Activated CD4-positive, alpha-beta memory T cell treated with anti-CD3 and anti-CD28 coated beads for 36 hours (primary cell): Measurements from ENCODE around the gene FAM83G. TPM values are rescaled to one million over a fixed set of nuclear protein-coding genes. Genes with fewer than 3 reads are reported as not detected.
"Not testable (repeated sequence)": the region's sequence is repeated elsewhere in the genome, so short reads cannot be mapped to it uniquely, and the experiment has no call there.

ENCODE experiments used
- CTCF ChIA-PET: fragments of 350-600 bp; sonication (Branson Sonifier 250); formaldehyde crosslinking; loops from one replicate; lab custom pipeline; 2021; ENCODE audit warnings: antibody characterized with exemption, inconsistent platforms; lab: Charles Lee
- POLR2A ChIA-PET: fragments of 350-600 bp; sonication (Branson Sonifier 250); formaldehyde crosslinking; loops from one replicate; lab custom pipeline; 2021; ENCODE audit warnings: antibody characterized with exemption; lab: Charles Lee
- DNase-seq: peaks from one replicate; pipeline ENCODE4 v3.0.0-alpha.2; 2020
- H3K27ac Mint-ChIP-seq: one replicate; pipeline ENCODE4 v1.8.0; 2021; ENCODE audit warnings: mixed read lengths
- H3K27me3 Mint-ChIP-seq: one replicate; pipeline ENCODE4 v1.8.0; 2021; ENCODE audit warnings: mixed read lengths
- H3K36me3 Mint-ChIP-seq: one replicate; pipeline ENCODE4 v1.8.0; 2021; ENCODE audit warnings: mixed read lengths
- H3K4me1 Mint-ChIP-seq: one replicate; pipeline ENCODE4 v1.8.0; 2021; ENCODE audit warnings: low read depth, mixed read lengths
- H3K4me3 Mint-ChIP-seq: one replicate; pipeline ENCODE4 v1.8.0; 2021; ENCODE audit warnings: mild to moderate bottlenecking, mixed read lengths
- H3K9me3 Mint-ChIP-seq: one replicate; pipeline ENCODE4 v1.8.0; 2021; ENCODE audit warnings: mixed read lengths
- intact Hi-C: fragments of 100-400 bp; cut with micrococcal nuclease; formaldehyde crosslinking; loops from one replicate; pipeline ENCODE4 v1.15.1; 2023
- total RNA-seq, 2 experiments: library from RNA; stranded (reverse); gene quantifications; one replicate each; pipeline ENCODE4 v1.2.3, GENCODE V29; 2021

Gene FAM83G
- total RNA-seq, 2 experiments from 2014 or later: 12.6 to 14.3 TPM

GRCh38 chr17:19037547-19037946, 33.0 kb upstream of the FAM83G start:
- POLR2A ChIA-PET, DNase-seq, H3K4me1 Mint-ChIP-seq, H3K4me3 Mint-ChIP-seq, H3K27ac Mint-ChIP-seq, intact Hi-C loops, CTCF ChIA-PET, H3K36me3 Mint-ChIP-seq, H3K9me3 Mint-ChIP-seq, H3K27me3 Mint-ChIP-seq: not testable (repeated sequence)

DNA sequence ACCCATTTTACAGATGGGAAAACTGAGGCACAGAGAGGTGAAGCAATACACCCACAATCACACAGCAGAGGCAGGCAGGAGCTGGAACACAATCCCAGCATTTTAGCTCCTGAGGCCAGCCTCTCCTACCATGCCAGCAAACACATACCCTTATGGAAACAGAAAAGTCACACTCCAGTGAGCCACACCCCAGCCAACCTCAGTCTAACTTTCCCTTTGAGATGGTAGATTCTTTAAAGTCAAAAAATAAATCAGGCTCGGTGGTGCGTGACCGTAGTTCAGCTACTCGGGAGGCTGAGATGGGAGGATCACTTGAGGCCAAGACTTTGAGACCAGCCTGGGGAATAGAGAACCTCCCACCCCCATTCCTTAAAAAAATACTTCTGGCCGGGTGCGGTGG, 31.6 kb upstream of the FAM83G start:
- H3K9me3 Mint-ChIP-seq, CTCF ChIA-PET, H3K4me1 Mint-ChIP-seq, POLR2A ChIA-PET, H3K4me3 Mint-ChIP-seq, intact Hi-C loops, H3K36me3 Mint-ChIP-seq, H3K27ac Mint-ChIP-seq, H3K27me3 Mint-ChIP-seq, DNase-seq: not testable (repeated sequence)

- intact Hi-C loops, H3K27ac Mint-ChIP-seq, H3K27me3 Mint-ChIP-seq, DNase-seq, POLR2A ChIA-PET, CTCF ChIA-PET, H3K9me3 Mint-ChIP-seq, H3K4me3 Mint-ChIP-seq, H3K36me3 Mint-ChIP-seq, H3K4me1 Mint-ChIP-seq: not testable (repeated sequence)
These were observed 27.9 kb upstream of the FAM83G start for GRCh38 chr17:19032377-19032988.

DNA sequence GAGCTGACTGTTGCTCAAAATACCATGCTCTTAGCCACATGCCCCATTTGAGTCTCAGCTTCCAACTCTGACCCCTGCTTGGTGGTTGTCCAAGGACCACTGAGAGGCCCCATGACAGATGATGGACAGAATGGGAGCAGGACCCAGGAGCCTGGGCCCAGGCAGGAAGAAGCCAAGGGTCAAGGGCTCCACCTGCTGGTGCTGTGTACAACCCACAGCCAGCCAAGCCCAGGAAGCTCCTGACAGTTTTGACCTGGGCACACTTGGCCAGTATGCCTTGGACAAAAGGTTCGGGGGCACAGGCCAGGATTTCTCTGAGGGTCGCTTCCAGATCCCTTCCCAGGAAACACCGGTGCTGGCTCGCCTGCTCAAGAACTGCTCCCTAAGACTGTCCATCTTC, 27.2 kb upstream of the FAM83G start:
- H3K27me3 Mint-ChIP-seq, H3K27ac Mint-ChIP-seq, CTCF ChIA-PET: not testable (repeated sequence)

GRCh38 chr17:19030771-19031449, 26.3 kb upstream of the FAM83G start:
- intact Hi-C loops, DNase-seq, H3K27ac Mint-ChIP-seq, H3K36me3 Mint-ChIP-seq, H3K27me3 Mint-ChIP-seq, CTCF ChIA-PET, POLR2A ChIA-PET, H3K9me3 Mint-ChIP-seq, H3K4me1 Mint-ChIP-seq, H3K4me3 Mint-ChIP-seq: not testable (repeated sequence)

More for the DNA sequence above, 27.2 kb upstream of the FAM83G start:
- DNase-seq: peak; percentile 68
- H3K9me3 Mint-ChIP-seq, H3K4me1 Mint-ChIP-seq, H3K36me3 Mint-ChIP-seq, intact Hi-C loops, POLR2A ChIA-PET, H3K4me3 Mint-ChIP-seq: not testable (repeated sequence)

GRCh38 chr17:19029740-19030139, 25.2 kb upstream of the FAM83G start:
- intact Hi-C loops, POLR2A ChIA-PET, H3K9me3 Mint-ChIP-seq, H3K27me3 Mint-ChIP-seq, H3K4me1 Mint-ChIP-seq, CTCF ChIA-PET, H3K36me3 Mint-ChIP-seq, DNase-seq, H3K4me3 Mint-ChIP-seq, H3K27ac Mint-ChIP-seq: not testable (repeated sequence)

DNA sequence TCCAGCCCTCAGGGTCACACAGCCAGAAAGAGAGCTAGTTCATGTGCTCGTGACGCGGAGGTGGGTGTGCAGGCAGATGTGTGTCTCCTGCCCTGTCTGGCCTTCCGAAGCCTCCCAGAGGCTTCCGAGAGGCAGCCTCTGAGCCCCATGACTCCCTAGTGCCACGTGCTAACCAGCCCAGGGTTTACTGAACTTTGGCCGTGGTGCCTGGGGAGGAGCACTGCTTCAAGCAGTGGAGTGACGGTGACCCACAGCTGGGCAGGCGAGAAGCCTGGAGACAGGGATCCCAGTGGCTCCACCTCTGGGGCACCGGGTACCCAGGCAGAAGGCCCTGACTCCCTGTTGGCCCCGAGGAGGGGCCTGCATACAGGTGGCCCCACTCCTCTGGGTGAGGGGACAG, 24.1 kb upstream of the FAM83G start:
- CTCF ChIA-PET, POLR2A ChIA-PET, intact Hi-C loops, H3K4me3 Mint-ChIP-seq, H3K27ac Mint-ChIP-seq, DNase-seq, H3K9me3 Mint-ChIP-seq, H3K36me3 Mint-ChIP-seq, H3K27me3 Mint-ChIP-seq: not testable (repeated sequence)
- peaks cover 12% of the 10 kb centered on the region for H3K4me1 Mint-ChIP-seq

DNA sequence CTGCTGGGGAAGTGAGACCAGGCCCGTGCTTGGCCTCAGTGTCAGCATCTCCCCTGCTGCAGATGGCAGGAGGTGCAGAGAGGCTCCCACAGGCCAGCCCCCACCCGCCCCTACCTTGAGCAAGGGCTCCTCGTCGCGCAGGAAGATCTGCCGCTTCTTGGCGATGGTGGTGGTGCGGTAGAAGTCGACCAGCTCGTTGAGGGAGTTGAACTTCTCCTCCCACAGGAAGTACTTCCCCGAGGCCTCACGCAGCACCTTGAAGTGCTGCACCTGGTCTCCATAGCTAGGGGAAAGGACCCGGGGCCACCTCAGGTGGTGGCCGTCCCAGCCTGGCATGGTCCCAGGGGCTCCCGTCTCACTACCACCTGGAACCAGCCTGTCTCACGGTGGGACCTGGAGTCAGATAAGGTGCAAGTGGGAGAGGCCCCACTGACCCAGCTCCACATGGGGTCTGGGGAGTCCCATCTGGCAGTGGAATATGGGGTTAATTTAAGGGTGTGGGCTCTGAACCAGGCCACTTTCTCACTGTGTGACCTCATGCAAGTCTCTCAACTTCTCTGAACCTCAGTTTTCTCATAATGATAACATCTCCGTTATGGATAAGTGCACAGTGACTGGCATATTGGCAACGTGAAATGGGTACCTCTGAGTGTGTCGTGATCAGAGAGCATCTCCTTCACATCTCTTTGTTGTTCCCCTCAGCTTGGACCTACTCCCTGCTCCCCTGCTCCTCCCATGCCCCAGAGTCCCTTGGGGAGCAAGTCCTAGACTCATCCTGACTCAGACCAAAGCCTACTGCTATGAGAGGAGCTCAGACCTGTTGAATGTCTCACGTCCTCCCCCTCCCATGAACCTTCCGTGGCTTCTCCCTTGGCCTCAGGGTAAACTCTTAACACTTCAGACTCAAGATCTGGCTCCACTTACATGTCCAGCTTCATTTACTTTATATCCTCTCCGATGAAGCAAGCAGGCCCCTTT, 19.8 kb upstream of the FAM83G start:
- Mint-ChIP-seq H3K4me1 (peaks cover 12% of the 10 kb centered on the region), H3K36me3 (peaks cover 10% of the 10 kb centered on the region), H3K4me3 (no peak overlapping the region), H3K27me3 (no peaks in the 10 kb centered on the region), H3K9me3 (no peaks in the 10 kb centered on the region), H3K27ac (peak overlapping the region; percentile 81)
- ChIA-PET POLR2A (no interaction called here), CTCF (no interaction called here)
- intact Hi-C loops: no loop called here
- DNase-seq: peak; percentile 25

GRCh38 chr17:19023209-19023999, 18.8 kb upstream of the FAM83G start:
- Mint-ChIP-seq H3K27ac (no peak overlapping the region), H3K36me3 (peaks cover 10% of the 10 kb centered on the region), H3K4me3 (no peak overlapping the region), H3K27me3 (no peaks in the 10 kb centered on the region), H3K9me3 (no peaks in the 10 kb centered on the region), H3K4me1 (peaks cover 12% of the 10 kb centered on the region)
- ChIA-PET CTCF (interaction anchor here (1.8 kb wide), 1 partner anchor 63 kb away, joined by 9 read pairs; no protein-coding TSS in a partner anchor), POLR2A (interaction anchor here (1.2 kb wide), 1 partner anchor 18 kb away, joined by 3 read pairs; the partner anchor contains the start of gene FAM83G)
- intact Hi-C loops: no loop called here
- DNase-seq: no peak

GRCh38 chr17:19022747-19023146, 18.2 kb upstream of the FAM83G start:
- intact Hi-C loops: no loop called here
- no peak overlapping the region for H3K4me3 Mint-ChIP-seq
- no peak overlapping the region for H3K27ac Mint-ChIP-seq
- CTCF ChIA-PET: interaction anchor here (1.8 kb wide), 1 partner anchor 62 kb away, joined by 9 read pairs; no protein-coding TSS in a partner anchor
- peaks cover 10% of the 10 kb centered on the region for H3K36me3 Mint-ChIP-seq
- H3K27me3 Mint-ChIP-seq: no peaks in the 10 kb centered on the region
- no peaks in the 10 kb centered on the region for H3K9me3 Mint-ChIP-seq
- H3K4me1 Mint-ChIP-seq: peaks cover 12% of the 10 kb centered on the region
- POLR2A ChIA-PET: interaction anchor here (1.2 kb wide), 1 partner anchor 18 kb away, joined by 3 read pairs; the partner anchor contains the start of gene FAM83G
- DNase-seq: no peak

DNA sequence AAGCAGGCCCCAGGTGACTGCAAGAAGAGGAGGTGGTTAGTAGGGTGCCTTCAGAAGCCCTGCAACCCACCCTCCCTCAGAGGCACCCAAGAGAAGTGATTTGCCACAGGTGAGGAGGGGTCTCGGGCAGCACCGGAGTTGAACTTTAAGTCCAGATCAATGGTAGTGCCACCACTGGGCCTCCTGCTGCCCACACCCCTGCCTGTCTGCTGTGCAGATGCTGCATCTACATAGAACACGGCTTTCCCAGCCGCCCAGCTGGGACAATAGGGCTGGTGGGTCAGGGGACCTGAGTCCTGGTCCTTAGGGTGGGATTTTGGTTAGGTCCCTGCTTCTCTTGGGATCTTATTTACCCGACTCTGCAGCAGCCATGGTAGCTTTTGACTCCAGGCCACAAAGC, 17.6 kb upstream of the FAM83G start:
- intact Hi-C loops: no loop called here
- Mint-ChIP-seq H3K36me3 (peaks cover 10% of the 10 kb centered on the region), H3K4me3 (no peak overlapping the region), H3K9me3 (no peaks in the 10 kb centered on the region), H3K27me3 (no peaks in the 10 kb centered on the region), H3K4me1 (peaks cover 12% of the 10 kb centered on the region), H3K27ac (no peak overlapping the region)
- ChIA-PET POLR2A (no interaction called here), CTCF (interaction anchor here (1.8 kb wide), 1 partner anchor 61 kb away, joined by 9 read pairs; no protein-coding TSS in a partner anchor)
- no peak for DNase-seq
